Measurements from ENCODE around the gene ANGEL2.
"Not testable (repeated sequence)": the region's sequence is repeated elsewhere in the genome, so short reads cannot be mapped to it uniquely, and the experiment has no call there.

ANGEL2 gene

GRCh38 chr1:212975111-212975918 lies 40.4 kb downstream of the ANGEL2 start:
- no peak for DNase-seq (ENCODE audit: low read depth)

GRCh38 chr1:212974711-212975110 lies 41.0 kb downstream of the ANGEL2 start:
- no peak for DNase-seq (ENCODE audit: low read depth)

- DNase-seq (ENCODE audit: low read depth), result no peak
Measured at GRCh38 chr1:212973899-212974298, 41.8 kb downstream of the ANGEL2 start.

GRCh38 chr1:212973426-212973825 lies 42.2 kb downstream of the ANGEL2 start:
- no peak for DNase-seq (ENCODE audit: low read depth)

- no peak for DNase-seq (ENCODE audit: low read depth)
Measured at GRCh38 chr1:212971312-212971711, 44.4 kb downstream of the ANGEL2 start.

- DNase-seq (ENCODE audit: low read depth), result no peak
Measured at GRCh38 chr1:212970085-212970484, 45.6 kb downstream of the ANGEL2 start.

GRCh38 chr1:212968368-212968863 lies 47.3 kb downstream of the ANGEL2 start:
- no peak for DNase-seq (ENCODE audit: low read depth)

GRCh38 chr1:212967801-212968200 lies 47.9 kb downstream of the ANGEL2 start:
- no peak for DNase-seq (ENCODE audit: low read depth)

- no peak for DNase-seq (ENCODE audit: low read depth)
Measured at GRCh38 chr1:212966616-212967015, 49.1 kb downstream of the ANGEL2 start.

GRCh38 chr1:212964993-212965392 lies 50.7 kb downstream of the ANGEL2 start:
- DNase-seq (ENCODE audit: low read depth), result not testable (repeated sequence)

GRCh38 chr1:212964102-212964501 lies 51.6 kb downstream of the ANGEL2 start:
- no peak for DNase-seq (ENCODE audit: low read depth)

GRCh38 chr1:212962509-212962908 lies 53.2 kb downstream of the ANGEL2 start:
- DNase-seq (ENCODE audit: low read depth), result no peak

GRCh38 chr1:212960932-212961331 lies 54.7 kb downstream of the ANGEL2 start:
- no peak for DNase-seq (ENCODE audit: low read depth)

GRCh38 chr1:212959266-212960220 lies 56.1 kb downstream of the ANGEL2 start:
- no peak for DNase-seq (ENCODE audit: low read depth)

GRCh38 chr1:212958175-212958574 lies 57.5 kb downstream of the ANGEL2 start:
- DNase-seq (ENCODE audit: low read depth), result no peak

GRCh38 chr1:212957546-212957945 lies 58.1 kb downstream of the ANGEL2 start:
- no peak for DNase-seq (ENCODE audit: low read depth)

GRCh38 chr1:212955961-212956620 lies 59.6 kb downstream of the ANGEL2 start:
- no peak for DNase-seq (ENCODE audit: low read depth)

- no peak for DNase-seq (ENCODE audit: low read depth)
Measured at GRCh38 chr1:212955098-212955497, 60.6 kb downstream of the ANGEL2 start.

- no peak for DNase-seq (ENCODE audit: low read depth)
Measured at GRCh38 chr1:212954514-212954913, 61.2 kb downstream of the ANGEL2 start.

- no peak for DNase-seq (ENCODE audit: low read depth)
Measured at GRCh38 chr1:212953321-212953720, 62.3 kb downstream of the ANGEL2 start.

- no peak for DNase-seq (ENCODE audit: low read depth)
Measured at GRCh38 chr1:212952641-212952976, 63.1 kb downstream of the ANGEL2 start.

- DNase-seq (ENCODE audit: low read depth), result no peak
Measured at GRCh38 chr1:212951947-212952640, 63.6 kb downstream of the ANGEL2 start.

Data from stimulated activated CD8-positive, alpha-beta memory T cell treated with anti-CD3 and anti-CD28 coated beads, Interleukin-12 subunit alpha, Interleukin-12 subunit beta, amount 100 ng/mL, for 1 hour (primary cell).